Measurements from ENCODE around the gene UBE3D.

DNA sequence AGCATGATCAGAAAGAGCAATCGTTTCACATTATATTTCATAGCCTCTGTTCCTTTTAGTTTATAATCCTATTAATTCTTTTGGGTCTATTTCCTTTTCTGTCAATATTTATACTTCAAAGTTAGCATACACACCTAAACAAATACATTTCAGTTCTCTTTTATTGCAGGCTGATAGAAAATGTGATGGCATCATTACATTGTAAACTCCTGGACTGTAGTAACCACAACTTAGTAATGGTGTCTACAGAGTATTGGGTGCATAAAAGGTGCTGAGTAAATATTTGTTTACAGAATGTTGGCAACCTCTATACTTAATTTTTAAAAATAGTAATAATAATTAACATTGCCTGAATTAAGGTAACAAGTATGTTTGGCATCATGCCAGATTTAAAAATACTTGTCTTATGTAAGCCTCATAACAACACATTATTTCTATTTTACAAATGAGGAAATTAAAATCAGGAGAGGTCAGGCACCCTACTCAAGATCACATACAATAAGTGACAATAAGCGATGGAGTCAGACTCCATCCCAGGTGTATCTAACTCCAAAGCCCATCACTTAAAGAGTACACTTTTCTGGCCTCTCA is 195.0 kb downstream of the UBE3D start:
- TF ChIP-seq, protein P1, sequence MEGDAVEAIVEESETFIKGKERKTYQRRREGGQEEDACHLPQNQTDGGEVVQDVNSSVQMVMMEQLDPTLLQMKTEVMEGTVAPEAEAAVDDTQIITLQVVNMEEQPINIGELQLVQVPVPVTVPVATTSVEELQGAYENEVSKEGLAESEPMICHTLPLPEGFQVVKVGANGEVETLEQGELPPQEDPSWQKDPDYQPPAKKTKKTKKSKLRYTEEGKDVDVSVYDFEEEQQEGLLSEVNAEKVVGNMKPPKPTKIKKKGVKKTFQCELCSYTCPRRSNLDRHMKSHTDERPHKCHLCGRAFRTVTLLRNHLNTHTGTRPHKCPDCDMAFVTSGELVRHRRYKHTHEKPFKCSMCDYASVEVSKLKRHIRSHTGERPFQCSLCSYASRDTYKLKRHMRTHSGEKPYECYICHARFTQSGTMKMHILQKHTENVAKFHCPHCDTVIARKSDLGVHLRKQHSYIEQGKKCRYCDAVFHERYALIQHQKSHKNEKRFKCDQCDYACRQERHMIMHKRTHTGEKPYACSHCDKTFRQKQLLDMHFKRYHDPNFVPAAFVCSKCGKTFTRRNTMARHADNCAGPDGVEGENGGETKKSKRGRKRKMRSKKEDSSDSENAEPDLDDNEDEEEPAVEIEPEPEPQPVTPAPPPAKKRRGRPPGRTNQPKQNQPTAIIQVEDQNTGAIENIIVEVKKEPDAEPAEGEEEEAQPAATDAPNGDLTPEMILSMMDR (conservative IDR thresholded peaks at IDR 0.05): no peak
- no peak for TF ChIP-seq EZH2 (IDR thresholded peaks at IDR 0.05; ENCODE audit: low read depth)
